Stimulated activated CD4-positive, alpha-beta T cell treated with anti-CD3 and anti-CD28 coated beads, Interleukin-12 subunit alpha, Interleukin-12 subunit beta, amount 100 ng/mL, for 24 hours (primary cell): ENCODE data around the gene KLF18.
"Not testable (repeated sequence)": the region's sequence is repeated elsewhere in the genome, so short reads cannot be mapped to it uniquely, and the experiment has no call there.

Experiments used
- DNase-seq, 2 experiments: peaks; one replicate each; pipeline ENCODE4 v3.0.0-alpha.2; 2020; ENCODE audit warnings: low read depth in 2 of 2

Gene KLF18

DNA sequence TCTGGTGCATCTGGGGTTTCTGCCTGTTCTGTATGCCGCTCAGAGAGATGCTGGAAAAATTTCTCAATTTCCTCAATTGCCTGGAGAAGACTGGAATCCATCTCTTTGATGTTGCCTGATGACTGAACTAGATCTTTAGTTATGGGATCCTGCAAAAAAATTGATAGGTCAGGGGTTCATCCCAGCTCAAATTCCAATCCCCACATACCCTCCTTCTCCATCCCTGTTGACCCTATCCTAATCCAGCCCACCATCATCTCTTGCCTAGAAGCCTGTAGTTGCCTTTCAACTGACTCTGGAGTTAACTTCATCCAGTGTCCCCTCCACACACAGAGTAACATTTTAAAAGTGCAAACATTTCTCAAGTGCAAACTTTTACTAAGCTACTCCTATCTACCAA is at the start of gene KLF18:
TSS of gene KLF18 (minus strand) at position 101 of the 400 bp plus-strand sequence. CDS start at position 101, 0 bp downstream.
- DNase-seq, result no peak

DNA sequence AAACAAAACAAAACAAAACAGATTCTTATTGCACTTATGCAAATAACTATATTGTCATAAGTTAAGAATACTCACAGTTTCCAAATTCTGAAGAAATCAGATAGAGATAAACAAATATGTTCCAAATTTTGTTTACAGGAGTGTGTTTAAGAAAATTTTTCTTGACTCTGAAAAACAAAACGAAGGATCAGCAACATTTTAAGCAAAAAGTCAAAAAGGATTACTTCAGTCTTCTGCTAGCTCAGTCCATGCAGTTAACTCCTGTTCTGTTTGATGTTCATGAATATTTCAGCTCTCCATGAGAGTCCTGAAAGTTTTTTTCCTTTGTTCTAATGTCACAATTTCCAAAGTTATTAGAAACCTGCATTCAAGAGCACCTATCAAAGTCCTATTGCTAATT is 33.2 kb upstream of the KLF18 start:
- DNase-seq, result no peak

DNA sequence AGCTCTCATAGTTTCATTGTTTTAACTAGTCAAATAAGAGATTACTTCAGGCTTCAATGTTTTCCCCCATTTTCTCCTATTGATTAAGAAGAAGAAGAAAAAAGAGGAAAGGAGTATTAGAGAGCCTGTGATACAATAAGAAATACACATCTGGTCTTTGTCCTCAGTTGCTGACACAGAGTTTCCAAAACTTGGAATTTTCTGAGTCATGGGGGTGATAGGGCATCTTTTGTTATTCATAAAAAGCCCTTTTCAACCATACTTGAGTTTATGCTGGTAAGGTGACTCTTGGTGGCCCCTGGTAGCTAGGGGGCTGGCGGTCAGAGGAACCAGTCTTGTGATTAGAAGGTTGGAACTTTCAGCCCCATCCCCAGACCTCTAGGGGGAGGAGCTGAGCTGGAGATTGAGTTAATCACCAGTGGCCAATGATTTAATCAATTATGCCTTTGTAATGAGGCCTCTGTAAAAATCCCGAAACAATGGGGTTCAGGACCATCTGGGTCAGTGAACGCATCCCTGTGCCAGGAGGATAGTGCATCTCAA is 28.9 kb upstream of the KLF18 start:
- no peak for DNase-seq

DNA sequence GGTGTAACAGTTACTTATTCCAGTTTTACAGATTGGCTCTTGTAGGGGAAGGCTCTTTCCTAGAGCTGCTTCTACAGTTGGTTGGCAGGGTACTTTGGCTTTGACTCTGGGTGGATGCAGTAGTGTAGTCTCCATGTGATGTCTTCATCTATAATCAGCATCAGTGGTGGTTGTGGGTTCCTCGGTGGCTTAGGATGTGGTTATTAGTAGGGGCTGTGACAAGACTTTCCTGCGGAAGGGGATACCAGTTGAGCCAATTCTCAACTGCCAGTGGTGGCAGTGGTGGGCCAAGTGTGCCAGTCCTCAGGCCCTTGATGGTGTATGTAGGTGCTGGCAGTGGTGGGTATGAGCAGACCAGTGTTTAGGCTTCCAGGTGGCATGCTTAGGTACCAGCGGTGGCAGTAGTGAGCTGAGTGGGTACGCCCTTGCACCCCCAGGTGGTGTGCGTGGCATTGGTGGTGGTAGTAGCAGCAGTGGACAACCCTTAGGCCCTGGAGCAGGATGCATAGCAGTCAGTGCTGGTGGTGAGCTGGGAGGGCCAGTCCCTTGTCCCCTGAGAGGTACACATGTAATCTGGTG is 27.2 kb upstream of the KLF18 start:
- DNase-seq, result no peak

DNA sequence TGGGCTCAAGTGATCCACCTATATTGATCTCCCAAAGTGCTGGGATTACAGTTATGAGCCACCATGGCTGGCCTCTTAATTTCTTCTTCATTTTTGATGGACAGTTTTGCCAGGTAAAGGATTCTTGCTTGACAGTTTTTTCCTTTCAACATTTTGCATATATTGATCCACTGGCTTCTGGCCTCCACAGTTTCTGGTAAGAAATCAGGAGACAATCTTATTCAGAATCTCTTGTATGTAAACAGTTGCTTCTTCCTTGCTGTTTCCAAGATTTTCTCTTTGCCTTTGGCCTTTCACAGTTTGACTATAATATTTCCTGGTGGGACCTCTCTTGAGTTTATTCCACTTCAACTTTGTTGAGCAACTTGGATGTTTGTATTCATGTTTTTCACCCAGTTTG is 20.1 kb upstream of the KLF18 start:
- DNase-seq, result no peak

DNA sequence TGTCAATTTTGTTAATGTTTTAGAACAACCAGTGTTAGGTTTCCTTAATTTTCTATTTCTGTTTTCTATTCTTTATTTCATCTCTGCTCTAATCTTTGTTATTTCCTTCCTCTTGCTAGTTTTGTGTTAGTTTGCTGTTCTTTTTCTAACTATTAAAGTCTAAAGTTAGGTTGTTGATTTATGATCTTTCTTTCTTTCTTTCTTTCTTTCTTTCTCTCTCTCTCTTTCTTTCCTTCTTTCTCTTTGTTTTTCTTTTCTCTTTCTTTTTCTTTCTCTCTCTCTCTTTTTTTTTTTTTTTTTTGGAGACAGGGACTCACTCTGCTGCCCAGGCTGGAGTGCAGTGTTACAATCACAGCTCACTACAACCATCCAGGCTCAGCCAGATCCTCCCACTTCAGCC is 17.4 kb upstream of the KLF18 start:
- DNase-seq, result no peak

DNA sequence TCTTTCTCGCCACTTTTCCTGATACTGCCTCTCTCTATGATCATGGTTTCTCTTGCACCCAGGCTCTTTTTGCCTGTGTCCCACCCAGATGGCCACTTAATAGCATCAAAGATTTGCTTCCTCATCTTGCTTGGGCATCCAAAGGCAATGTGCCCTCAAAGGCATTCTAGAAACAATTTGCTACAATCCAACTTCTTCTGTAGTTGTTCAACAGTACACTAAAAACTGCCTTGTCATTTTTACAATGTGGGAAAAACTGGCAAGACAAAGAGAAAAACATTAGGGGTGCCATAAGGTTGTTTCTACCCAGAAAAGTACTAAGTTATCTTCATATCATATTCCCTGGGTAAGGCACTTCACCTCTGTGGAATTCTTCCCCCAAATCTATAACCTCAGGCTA is 16.5 kb upstream of the KLF18 start:
- no peak for DNase-seq

DNA sequence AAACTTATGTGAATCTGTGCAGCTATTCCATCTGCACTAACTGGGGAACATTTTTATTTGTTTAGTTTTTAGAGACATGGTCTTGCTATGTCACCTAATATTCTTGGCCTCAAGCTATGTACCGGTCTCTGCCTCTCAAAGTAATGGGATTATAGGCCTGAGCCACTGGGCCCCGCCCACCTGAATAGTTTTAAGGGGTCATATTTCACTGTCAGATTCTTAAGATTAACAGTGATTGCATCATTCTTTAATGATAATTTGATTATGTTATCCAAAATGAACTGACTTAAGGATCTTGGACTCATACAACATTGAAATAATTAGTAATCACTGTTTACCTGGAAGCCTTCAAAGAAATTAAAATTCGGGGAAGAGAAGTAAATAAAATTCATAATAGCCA is 12.6 kb upstream of the KLF18 start:
- DNase-seq, result no peak

DNA sequence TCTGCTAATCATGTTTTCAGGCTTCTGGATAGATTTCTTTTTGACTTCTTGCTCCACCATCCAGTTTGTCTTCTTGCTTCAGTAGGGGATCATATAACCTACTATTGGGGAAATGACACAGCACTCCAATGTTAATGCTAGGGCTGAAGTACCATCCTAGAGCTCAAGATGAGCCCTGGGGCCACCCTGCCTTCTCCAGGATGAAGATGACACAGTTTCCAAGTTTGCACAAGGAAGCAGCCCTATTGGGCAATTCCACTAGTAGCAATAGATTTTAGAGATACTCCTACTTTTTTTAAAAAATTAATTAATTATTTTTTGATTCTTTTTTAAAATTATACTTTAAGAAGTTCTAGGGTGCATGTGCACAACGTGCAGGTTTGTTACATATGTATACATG is 11.3 kb upstream of the KLF18 start:
- no peak for DNase-seq

DNA sequence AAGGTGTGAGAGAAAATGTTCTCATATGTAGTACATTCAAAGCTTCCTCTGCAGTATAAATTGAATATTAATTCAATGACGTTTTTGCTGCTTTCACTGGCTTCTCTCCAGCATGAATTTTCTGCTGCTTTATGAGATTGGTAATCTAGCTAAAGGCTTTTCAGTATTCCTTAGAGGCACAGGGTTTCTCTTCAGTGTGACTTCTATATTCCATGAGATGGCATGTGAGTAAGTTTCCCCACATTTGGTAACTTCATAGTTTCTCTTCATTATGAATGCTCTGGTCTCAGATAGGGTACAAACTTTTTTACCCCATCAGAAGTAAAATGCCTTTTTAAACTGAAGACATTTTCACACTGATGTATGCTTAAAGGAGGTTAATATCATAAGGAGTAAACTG is 10.4 kb upstream of the KLF18 start:
- no peak for DNase-seq

DNA sequence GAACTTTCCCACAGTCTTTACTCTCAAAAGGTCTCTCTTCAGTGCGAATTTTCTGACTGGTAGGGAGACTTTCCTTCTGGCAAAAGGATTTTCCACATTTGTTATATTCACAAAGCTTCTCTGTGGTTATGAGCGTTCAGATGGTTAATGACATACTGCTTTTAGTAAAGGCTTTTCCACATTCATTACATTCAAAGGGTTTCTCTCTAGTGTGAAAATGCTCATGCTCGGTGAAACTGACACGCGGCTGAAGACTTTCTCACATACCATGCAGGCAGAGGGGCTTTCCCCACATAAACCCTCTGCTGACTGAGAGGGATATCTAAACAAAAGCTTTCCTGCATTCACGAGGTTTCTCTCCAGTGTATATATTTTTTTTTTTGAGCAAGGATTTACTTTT is 9.9 kb upstream of the KLF18 start:
- no peak for DNase-seq

DNA sequence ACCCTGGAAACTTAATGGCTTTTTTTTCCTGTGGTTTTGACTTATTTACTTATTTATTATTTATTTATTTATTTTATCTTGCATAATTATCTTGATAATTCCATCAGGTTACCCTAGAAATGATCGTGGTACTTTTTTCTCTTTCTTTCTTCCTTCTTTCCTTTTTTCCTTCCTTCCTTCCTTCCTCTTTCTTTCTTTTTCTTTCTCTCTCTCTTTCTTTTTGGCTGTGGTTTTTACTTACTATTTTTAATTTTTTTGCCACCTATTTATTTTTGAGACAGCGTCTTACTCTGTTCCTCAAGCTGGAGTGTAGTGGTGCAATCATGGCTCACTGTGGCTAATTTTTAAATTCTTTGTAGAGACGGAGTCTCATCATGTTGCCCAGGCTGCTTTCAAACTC is 6.2 kb upstream of the KLF18 start:
- no peak for DNase-seq

DNA sequence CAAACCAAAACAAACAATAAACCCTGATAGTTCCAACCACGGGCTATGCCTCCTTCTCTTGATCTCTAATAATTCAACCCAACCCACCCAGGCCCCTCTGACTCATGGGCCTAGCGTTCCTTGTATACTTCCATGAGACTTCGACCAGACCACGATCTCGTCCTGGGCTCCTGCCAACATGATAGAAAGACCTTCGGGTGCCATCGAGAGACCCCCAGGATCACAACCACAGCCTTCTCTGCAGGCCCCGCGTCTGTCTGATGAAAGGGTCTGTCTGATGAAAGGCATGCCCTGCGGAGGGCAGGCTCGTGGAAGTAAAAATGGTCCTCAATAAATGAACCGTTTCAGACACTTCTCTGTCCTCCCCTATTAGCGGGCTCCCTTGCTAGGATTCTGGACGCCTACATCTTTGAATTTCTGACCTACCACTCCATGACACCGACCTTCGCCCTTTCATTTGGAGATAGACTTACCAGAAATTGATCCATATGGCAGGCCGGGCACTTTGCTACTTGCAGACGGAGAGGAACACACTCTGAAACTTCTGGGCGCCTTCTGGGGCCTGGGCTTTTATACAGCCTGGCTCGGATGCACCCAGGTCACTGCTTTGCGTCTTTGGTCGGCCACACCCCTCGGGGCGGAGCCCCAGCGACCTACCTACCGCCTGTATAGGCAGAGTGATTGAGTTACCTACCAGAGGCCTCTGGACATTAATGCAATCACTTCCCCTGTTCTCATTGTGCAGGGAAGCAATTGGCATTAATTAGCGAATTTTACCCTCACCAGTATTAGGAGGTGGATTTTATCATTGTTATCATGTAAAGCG is 5.3 kb upstream of the KLF18 start:
- DNase-seq, result no peak

DNA sequence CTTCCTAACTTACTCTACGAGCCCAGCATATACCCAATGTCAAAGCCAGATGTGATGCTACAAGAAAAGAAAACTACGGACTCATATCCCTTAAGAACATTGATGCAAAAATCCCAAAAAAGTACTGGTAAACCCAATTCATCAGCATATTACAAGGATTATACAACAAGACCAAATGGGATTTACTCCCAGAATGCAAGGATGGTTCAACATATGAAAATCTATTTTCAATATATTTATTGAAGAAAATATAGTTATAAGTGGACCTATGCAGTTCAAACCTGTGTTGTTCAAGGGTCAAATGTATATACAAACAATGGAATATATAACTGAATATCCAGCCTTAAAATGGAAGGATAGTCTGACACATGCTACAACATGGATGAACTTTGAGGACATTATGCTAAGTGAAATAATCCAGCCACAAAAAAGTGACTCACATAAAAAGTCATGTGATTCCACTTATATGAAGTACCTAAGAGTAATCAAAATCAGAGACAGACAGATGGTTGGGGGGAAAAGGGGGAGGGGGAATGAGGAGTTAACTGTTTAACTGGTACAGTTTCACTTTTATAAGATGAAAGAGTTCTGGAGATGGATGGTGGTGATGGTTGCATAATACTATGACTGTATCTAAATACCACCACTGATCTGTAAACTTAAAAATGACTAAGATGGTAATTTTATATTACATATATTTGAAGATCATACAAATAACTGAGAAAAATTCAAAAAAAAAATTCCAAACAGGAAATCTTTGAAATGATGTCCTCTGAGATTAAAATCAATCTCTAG is 3.7 kb upstream of the KLF18 start:
- DNase-seq, result no peak

DNA sequence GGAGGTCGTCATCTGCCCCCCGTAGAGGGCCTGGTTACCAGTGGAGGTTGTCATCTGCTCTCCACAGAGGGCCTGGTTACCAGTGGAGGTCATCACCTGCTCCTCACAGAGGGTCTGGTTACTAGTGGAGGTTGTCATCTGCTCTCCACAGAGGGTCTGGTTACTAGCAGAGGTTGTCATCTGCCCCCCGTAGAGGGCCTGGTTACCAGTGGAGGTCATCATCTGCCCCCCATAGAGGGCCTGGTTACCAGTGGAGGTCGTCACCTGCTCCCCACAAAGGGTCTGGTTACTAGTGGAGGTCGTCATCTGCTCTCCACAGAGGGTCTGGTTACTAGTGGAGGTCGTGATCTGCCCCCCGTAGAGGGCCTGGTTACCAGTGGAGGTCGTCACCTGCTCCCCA is 1.9 kb downstream of the KLF18 start:
- DNase-seq, result not testable (repeated sequence)

DNA sequence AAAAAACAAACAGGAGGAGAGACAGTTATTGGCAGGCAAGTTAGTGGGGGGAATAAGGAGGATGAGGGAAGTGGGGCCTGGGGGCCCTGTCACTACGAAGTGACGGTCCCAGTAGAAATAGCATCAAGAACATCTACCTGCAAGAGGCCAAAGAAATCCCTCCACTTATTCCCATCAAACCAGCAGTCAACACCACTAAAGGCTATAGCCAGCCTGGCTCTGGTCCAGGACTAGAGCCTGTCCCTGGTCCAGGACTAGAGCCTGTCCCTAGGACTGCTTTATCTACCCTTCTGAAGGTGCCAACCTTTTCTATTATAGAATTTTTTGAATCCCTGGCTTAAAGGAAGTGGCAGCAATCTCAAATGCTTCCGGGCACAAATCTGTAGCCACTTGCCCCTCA is 3.2 kb downstream of the KLF18 start:
- DNase-seq, result no peak

DNA sequence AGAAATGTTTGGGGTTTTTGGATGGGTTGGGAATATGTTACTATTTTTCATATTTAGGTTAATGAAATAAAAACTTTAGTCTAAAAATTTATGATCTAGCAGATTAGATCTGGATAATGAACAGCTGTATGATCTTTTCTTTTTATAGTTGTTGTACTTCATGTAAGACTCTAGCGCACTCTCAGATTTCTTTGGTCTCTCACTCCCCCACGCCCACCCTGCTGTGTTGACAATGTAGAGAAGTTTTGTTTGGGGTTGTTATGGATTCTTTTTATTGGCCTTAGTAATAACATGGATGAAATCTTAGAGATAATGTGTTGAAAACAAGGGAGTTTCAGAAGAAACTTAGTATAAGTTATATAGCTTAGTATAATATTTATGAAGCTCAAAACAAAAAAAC is 5.5 kb downstream of the KLF18 start:
- DNase-seq, result no peak

DNA sequence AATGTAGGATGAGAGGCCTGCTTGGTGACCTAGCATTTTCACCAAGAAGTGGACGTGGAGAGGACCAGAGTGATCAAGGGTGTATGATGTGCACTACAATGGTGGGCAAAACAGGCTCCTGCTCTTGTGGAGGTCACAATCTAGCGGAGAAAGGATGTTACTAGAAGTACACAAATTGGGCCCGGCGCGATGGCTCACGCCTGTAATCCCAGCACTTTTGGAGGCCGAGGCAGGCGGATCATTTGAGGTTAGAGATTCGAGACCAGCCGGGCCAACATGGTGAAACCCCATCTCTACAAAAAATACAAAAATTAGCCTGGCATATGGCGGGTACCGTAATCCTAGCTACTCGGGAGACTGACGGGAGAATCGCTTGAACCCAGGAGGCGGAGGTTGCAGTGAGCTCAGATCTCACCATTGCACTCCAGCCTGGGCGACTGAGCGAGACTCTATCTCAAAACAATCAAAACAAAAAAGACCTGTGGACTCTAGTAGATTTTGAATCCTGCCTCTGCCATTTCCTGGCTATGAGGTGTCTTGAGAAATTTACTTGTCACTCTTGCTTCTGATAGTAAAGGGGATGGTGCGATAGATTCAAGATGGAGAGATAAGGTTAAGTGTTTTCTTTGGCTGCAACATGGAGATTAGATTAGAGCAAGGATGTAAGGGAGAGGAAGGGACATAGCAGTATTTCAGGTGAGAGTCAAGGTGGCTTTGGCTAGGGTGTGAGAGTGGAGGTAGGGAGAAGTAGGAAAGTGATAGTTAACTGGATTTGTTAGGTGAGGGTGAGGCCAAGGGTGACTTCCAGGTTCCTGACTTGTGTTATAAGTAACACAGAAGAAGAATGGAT is 7.1 kb downstream of the KLF18 start:
- no peak for DNase-seq

DNA sequence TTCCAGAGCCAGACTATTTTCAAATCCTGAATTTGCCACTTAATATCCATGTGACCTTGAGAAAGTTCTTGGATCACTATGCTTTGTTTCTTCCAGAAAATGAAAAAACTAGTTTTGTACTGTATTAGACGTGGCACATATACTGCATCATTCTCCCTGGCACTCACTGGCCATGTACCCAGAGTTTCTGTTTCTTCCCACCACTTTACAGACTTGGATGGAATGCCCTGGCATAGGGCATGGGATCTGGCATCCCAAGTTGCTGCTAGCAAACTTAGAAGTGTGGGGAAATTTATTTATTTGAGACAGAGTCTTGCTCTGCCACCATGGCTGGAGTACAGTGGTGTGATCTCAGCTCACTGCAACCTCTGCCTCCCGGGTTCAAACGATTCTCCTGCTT is 10.0 kb downstream of the KLF18 start:
- no peak for DNase-seq

DNA sequence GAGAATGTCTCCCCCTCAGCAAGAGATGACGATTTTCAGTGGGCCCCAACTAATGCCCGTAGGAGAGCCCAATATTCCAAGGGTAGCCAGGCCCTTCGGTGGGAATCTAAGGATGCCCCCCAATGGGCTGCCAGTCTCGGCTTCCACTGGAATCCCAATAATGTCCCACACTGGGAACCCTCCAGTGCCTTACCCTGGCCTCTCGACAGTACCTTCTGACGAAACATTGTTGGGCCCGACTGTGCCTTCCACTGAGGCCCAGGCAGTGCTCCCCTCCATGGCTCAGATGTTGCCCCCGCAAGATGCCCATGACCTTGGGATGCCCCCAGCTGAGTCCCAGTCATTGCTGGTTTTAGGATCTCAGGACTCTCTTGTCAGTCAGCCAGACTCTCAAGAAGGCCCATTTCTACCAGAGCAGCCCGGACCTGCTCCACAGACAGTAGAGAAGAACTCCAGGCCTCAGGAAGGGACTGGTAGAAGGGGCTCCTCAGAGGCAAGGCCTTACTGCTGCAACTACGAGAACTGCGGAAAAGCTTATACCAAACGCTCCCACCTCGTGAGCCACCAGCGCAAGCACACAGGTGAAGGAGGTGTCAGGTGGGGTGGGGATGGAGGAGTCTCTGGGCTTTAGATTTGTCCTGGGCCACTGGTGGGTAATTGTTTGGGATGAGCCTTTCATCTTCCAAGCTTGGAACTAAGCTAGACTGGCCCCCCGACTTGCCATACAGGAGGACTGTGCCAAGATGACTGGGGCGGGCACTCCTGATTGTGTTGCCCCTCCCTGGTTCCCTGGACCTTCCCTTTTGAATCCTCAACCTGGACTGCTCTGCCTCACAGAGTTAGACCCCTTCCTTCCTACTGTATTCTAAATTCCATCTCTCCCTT is 11.6 kb downstream of the KLF18 start:
- DNase-seq, result no peak
